H9 (cell line): ENCODE results near the gene CYP27B1. TPM values are rescaled to one million over a fixed set of nuclear protein-coding genes. Genes with fewer than 3 reads are reported as not detected.

Experiments
- DNase-seq: peaks from one replicate; pipeline ENCODE4 v3.0.0-alpha.2; 2017
- H2AFZ ChIP-seq: one replicate; pipeline ENCODE4 v1.6.1; 2013; ENCODE audit warnings: mild to moderate bottlenecking, low read length, control low read depth, moderate library complexity
- H2AK5ac ChIP-seq: 2 replicates; pipeline ENCODE4 v1.6.1; 2013; ENCODE audit warnings: low read length, control low read depth, mixed read lengths; ENCODE audit not compliant: insufficient read length
- H2BK120ac ChIP-seq: one replicate; pipeline ENCODE4 v1.6.1; 2013; ENCODE audit warnings: low read depth, mild to moderate bottlenecking, low read length, control low read depth, inconsistent platforms; ENCODE audit not compliant: poor library complexity, severe bottlenecking
- H2BK12ac ChIP-seq: 2 replicates; pipeline ENCODE4 v1.6.1; 2013; ENCODE audit warnings: low read length, control low read depth, mixed read lengths, low read depth; ENCODE audit not compliant: insufficient read length
- H2BK15ac ChIP-seq: 2 replicates; pipeline ENCODE4 v1.6.1; 2013; ENCODE audit warnings: low read depth, low read length, control low read depth
- H2BK20ac ChIP-seq: one replicate; pipeline ENCODE4 v1.6.1; 2013; ENCODE audit warnings: low read depth, mild to moderate bottlenecking, low read length, control low read depth, inconsistent platforms; ENCODE audit not compliant: poor library complexity, severe bottlenecking
- H2BK5ac ChIP-seq: 2 replicates; pipeline ENCODE4 v1.6.1; 2013; ENCODE audit warnings: low read length, control low read depth, mixed read lengths; ENCODE audit not compliant: insufficient read length
- H3K14ac ChIP-seq: 2 replicates; pipeline ENCODE4 v1.6.1; 2013; ENCODE audit warnings: low read length, control low read depth; ENCODE audit not compliant: insufficient read depth
- H3K18ac ChIP-seq: 2 replicates; pipeline ENCODE4 v1.6.1; 2013; ENCODE audit warnings: low read depth, mild to moderate bottlenecking, mixed read lengths, low read length, control low read depth; ENCODE audit not compliant: insufficient read length
- H3K23ac ChIP-seq: 2 replicates; pipeline ENCODE4 v1.6.1; 2013; ENCODE audit warnings: low read length, control low read depth, mixed read lengths, low read depth; ENCODE audit not compliant: insufficient read length
- H3K23me2 ChIP-seq: 2 replicates; pipeline ENCODE4 v1.6.1; 2013; ENCODE audit warnings: low read depth, mild to moderate bottlenecking, mixed read lengths, low read length, control low read depth; ENCODE audit not compliant: insufficient read length, poor library complexity, severe bottlenecking
- H3K27ac ChIP-seq: 2 replicates; pipeline ENCODE4 v1.5.1; 2013; ENCODE audit warnings: low read length, control low read depth, mixed read lengths, low read depth; ENCODE audit not compliant: insufficient read length
- H3K27me3 ChIP-seq: 2 replicates; pipeline ENCODE4 v1.6.1; 2013; ENCODE audit warnings: low read length, control low read depth, inconsistent platforms; ENCODE audit not compliant: insufficient read depth
- H3K4ac ChIP-seq: 2 replicates; pipeline ENCODE4 v1.6.1; 2013; ENCODE audit warnings: low read depth, mild to moderate bottlenecking, control low read depth, inconsistent platforms, low read length, moderate library complexity
- H3K4me1 ChIP-seq: 2 replicates; pipeline ENCODE4 v1.6.1; 2013; ENCODE audit warnings: low read length, control low read depth, inconsistent platforms; ENCODE audit not compliant: insufficient read depth
- H3K4me2 ChIP-seq: 2 replicates; pipeline ENCODE4 v1.6.1; 2013; ENCODE audit warnings: low read length, control low read depth, mixed read lengths; ENCODE audit not compliant: insufficient read length, insufficient read depth
- H3K56ac ChIP-seq: 2 replicates; pipeline ENCODE4 v1.6.1; 2013; ENCODE audit warnings: low read depth, mild to moderate bottlenecking, mixed read lengths, low read length, control low read depth; ENCODE audit not compliant: insufficient read length
- H3K79me1 ChIP-seq: 2 replicates; pipeline ENCODE4 v1.6.1; 2013; ENCODE audit warnings: low read depth, mild to moderate bottlenecking, moderate library complexity, low read length, control low read depth, inconsistent platforms; ENCODE audit not compliant: insufficient read depth, poor library complexity, severe bottlenecking
- H3K79me2 ChIP-seq: 2 replicates; pipeline ENCODE4 v1.6.1; 2013; ENCODE audit warnings: low read length, control low read depth, inconsistent platforms; ENCODE audit not compliant: insufficient read depth
- H3K9ac ChIP-seq: 2 replicates; pipeline ENCODE4 v1.6.1; 2013; ENCODE audit warnings: low read length, control low read depth, mixed read lengths; ENCODE audit not compliant: insufficient read length; ENCODE audit errors: extremely low read depth
- H3K9me3 ChIP-seq: one replicate; pipeline ENCODE4 v1.6.1; 2013; ENCODE audit warnings: low read depth, low read length, inconsistent platforms; ENCODE audit not compliant: control insufficient read depth
- H3T11ph ChIP-seq: one replicate; pipeline ENCODE4 v1.6.1; 2013; ENCODE audit warnings: mild to moderate bottlenecking, low read length, control low read depth, inconsistent platforms
- H4K20me1 ChIP-seq: one replicate; pipeline ENCODE4 v1.6.1; 2013; ENCODE audit not compliant: control insufficient read depth, insufficient read length, insufficient read depth
- H4K5ac ChIP-seq: 2 replicates; pipeline ENCODE4 v1.6.1; 2013; ENCODE audit warnings: low read depth, mild to moderate bottlenecking, mixed read lengths, low read length, control low read depth; ENCODE audit not compliant: insufficient read length
- H4K8ac ChIP-seq: replicated peaks from 2 replicates; pipeline ENCODE4 v1.6.1; 2013; ENCODE audit warnings: low read length, control low read depth, mixed read lengths, low read depth; ENCODE audit not compliant: insufficient read length
- H4K91ac ChIP-seq: 2 replicates; pipeline ENCODE4 v1.6.1; 2013; ENCODE audit warnings: low read depth, mild to moderate bottlenecking, moderate library complexity, mixed read lengths, low read length, control low read depth; ENCODE audit not compliant: insufficient read length
- H3K27ac Mint-ChIP-seq, 3 experiments: 2 replicates in 2 of 3; 3 replicates in 1 of 3; pipeline ENCODE4 v1.8.0; 2020 to 2021; ENCODE audit warnings: mixed read lengths in 3 of 3, mild to moderate bottlenecking in 1 of 3, moderate library complexity in 1 of 3
- H3K27me3 Mint-ChIP-seq: 2 replicates; pipeline ENCODE4 v1.8.0; 2021; ENCODE audit warnings: low read depth, mild to moderate bottlenecking, moderate library complexity, mixed read lengths
- H3K36me3 Mint-ChIP-seq, 3 experiments: 2 replicates in 2 of 3; 3 replicates in 1 of 3; pipeline ENCODE4 v1.8.0; 2020 to 2021; ENCODE audit warnings: low read depth in 3 of 3, mixed read lengths in 3 of 3; ENCODE audit not compliant: insufficient read depth in 1 of 3
- H3K4me1 Mint-ChIP-seq, 2 experiments: 2 replicates each; pipeline ENCODE4 v1.8.0; 2020; ENCODE audit warnings: mixed read lengths in 2 of 2
- H3K4me3 Mint-ChIP-seq, 2 experiments: 2 replicates in 1 of 2; 3 replicates in 1 of 2; pipeline ENCODE4 v1.8.0; 2020 to 2021; ENCODE audit warnings: mild to moderate bottlenecking in 2 of 2, mixed read lengths in 2 of 2, moderate library complexity in 1 of 2
- H3K9me3 Mint-ChIP-seq, 2 experiments: 2 replicates in 1 of 2; 3 replicates in 1 of 2; pipeline ENCODE4 v1.8.0; 2020; ENCODE audit warnings: mild to moderate bottlenecking in 2 of 2, mixed read lengths in 2 of 2, moderate library complexity in 1 of 2
- WGBS: extraction: QIAGEN DNeasy Blood & Tissue Kit; methylation state at CpG from one replicate; pipeline ENCODE4 v1.1.7; 2013; ENCODE audit warnings: missing lambda C conversion rate, low lambda C conversion rate, mixed read lengths; ENCODE audit not compliant: insufficient read length; ENCODE audit errors: extremely low coverage; 5-methylcytosine and 5-hydroxymethylcytosine counted together
- total RNA-seq: library from RNA; stranded (reverse); gene quantifications from 2 replicates; pipeline ENCODE4 v1.2.1, GENCODE V29; 2021
- TF ChIP-seq, protein P1 (sequence below): fragments of 200-600 bp; sonication (generic); conservative IDR thresholded peaks from 3 replicates; pipeline ENCODE4 v1.8.0; 2021; ENCODE audit warnings: antibody characterized with exemption, mild to moderate bottlenecking

CYP27B1 gene
- total RNA-seq, 1 experiment from 2014 or later, result 6.1 TPM

DNA sequence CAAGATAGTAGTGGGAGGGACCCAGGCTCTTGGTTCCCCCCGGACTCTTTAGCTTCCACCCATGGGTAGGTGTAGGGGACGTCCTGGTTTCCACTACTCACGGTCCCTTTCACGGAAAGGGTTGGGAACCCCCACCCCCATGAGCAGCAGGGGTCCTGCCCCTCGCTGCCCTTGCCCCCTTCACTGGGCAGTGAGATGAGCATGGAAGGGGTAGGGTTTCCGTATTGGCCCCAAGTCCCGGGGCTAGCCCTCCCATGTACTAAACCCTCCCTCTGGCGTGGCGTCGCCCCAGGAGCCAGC lies 41.1 kb downstream of the CYP27B1 start:
- Histone ChIP-seq H4K5ac (no peak overlapping the region), H3K79me2 (no peaks in the 10 kb centered on the region), H3T11ph (no peak overlapping the region), H3K4me2 (peak overlapping the region; percentile 96), H3K23ac (no peak overlapping the region), H3K9ac (no peak overlapping the region), H4K91ac (no peak overlapping the region), H2BK120ac (no peak overlapping the region), H3K23me2 (peaks cover 14% of the 10 kb centered on the region), H2BK15ac (no peak overlapping the region), H4K8ac (no peak overlapping the region), H2BK12ac (no peak overlapping the region), H3K56ac (no peak overlapping the region), H3K18ac (no peak overlapping the region), H3K79me1 (no peaks in the 10 kb centered on the region), H3K14ac (no peak overlapping the region; the same call in 1 of the 2 replicates), H3K9me3 (no peaks in the 10 kb centered on the region), H2BK5ac (no peak overlapping the region), H2AK5ac (no peak overlapping the region), H3K27ac (no peak overlapping the region), H3K4me1 (no peaks in the 10 kb centered on the region; the same call in 1 of the 2 replicates), H2BK20ac (no peak overlapping the region), H3K4ac (no peak overlapping the region), H3K27me3 (peaks cover 20% of the 10 kb centered on the region; the same call in 1 of the 2 replicates), H4K20me1 (no peaks in the 10 kb centered on the region), H2AFZ (no peak overlapping the region)
- H3K36me3 Mint-ChIP-seq, result peaks cover 0 to 9% (median 5%) of the 10 kb centered on the region in 3 experiments; a peak in 4 of 7 replicates
- WGBS, result no CpG with 5 or more reads among the region's 10 CpGs
- TF ChIP-seq, protein P1, sequence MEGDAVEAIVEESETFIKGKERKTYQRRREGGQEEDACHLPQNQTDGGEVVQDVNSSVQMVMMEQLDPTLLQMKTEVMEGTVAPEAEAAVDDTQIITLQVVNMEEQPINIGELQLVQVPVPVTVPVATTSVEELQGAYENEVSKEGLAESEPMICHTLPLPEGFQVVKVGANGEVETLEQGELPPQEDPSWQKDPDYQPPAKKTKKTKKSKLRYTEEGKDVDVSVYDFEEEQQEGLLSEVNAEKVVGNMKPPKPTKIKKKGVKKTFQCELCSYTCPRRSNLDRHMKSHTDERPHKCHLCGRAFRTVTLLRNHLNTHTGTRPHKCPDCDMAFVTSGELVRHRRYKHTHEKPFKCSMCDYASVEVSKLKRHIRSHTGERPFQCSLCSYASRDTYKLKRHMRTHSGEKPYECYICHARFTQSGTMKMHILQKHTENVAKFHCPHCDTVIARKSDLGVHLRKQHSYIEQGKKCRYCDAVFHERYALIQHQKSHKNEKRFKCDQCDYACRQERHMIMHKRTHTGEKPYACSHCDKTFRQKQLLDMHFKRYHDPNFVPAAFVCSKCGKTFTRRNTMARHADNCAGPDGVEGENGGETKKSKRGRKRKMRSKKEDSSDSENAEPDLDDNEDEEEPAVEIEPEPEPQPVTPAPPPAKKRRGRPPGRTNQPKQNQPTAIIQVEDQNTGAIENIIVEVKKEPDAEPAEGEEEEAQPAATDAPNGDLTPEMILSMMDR, result no peak
- peak overlapping the region; percentile 78 to 92 for H3K4me3 Mint-ChIP-seq
- no peak for DNase-seq
- H3K27me3 Mint-ChIP-seq, result peaks cover 74% of the 10 kb centered on the region
- H3K4me1 Mint-ChIP-seq, result peaks cover 12 to 17% of the 10 kb centered on the region in 2 experiments
- H3K27ac Mint-ChIP-seq, result no peak overlapping the region
- H3K9me3 Mint-ChIP-seq, result no peaks in the 10 kb centered on the region; a peak in 1 of 5 replicates
